GM04503 (cell line): Measurements from ENCODE around the gene PRRT2.

Source experiments
- DNase-seq: peaks from one replicate; pipeline ENCODE4 v3.0.0-alpha.2; 2012; ENCODE audit warnings: low read depth

The PRRT2 gene

GRCh38 chr16:29811170-29811895 lies 660 bp upstream of the PRRT2 start:
- peak; percentile 89 for DNase-seq

GRCh38 chr16:29812754-29813643 lies 1.0 kb downstream of the PRRT2 start:
- no peak for DNase-seq

GRCh38 chr16:29813644-29814562 lies 1.9 kb downstream of the PRRT2 start:
- DNase-seq: no peak

GRCh38 chr16:29814592-29814991 lies 2.6 kb downstream of the PRRT2 start:
- no peak for DNase-seq

GRCh38 chr16:29815032-29815721 lies 3.2 kb downstream of the PRRT2 start:
- DNase-seq: no peak

- DNase-seq: peak; percentile 94
These were observed 4.0 kb downstream of the PRRT2 start, which contains the start of gene PAGR1 for GRCh38 chr16:29815793-29816693. Gene PAGR1 (plus strand): TSS chr16:29816152. CDS start chr16:29816526, 374 bp downstream.

- DNase-seq: no peak
These were observed 4.9 kb downstream of the PRRT2 start for GRCh38 chr16:29816694-29817441.

- DNase-seq: no peak
These were observed 6.1 kb downstream of the PRRT2 start for GRCh38 chr16:29818082-29818481.

- no peak for DNase-seq
These were observed 7.5 kb downstream of the PRRT2 start for GRCh38 chr16:29819506-29819905.

- no peak for DNase-seq
These were observed 8.3 kb downstream of the PRRT2 start, which contains the start of gene MVP for GRCh38 chr16:29820271-29820701. Gene MVP (plus strand): TSS chr16:29820462. CDS start chr16:29830550, 10,088 bp downstream.

GRCh38 chr16:29820730-29821642 lies 9.0 kb downstream of the PRRT2 start:
- DNase-seq: no peak

GRCh38 chr16:29821643-29822115 lies 9.7 kb downstream of the PRRT2 start:
- DNase-seq: no peak

GRCh38 chr16:29824589-29825144 lies 12.7 kb downstream of the PRRT2 start:
- DNase-seq: no peak

- peak; percentile 71 for DNase-seq
These were observed 13.4 kb downstream of the PRRT2 start for GRCh38 chr16:29825145-29826044.

- no peak for DNase-seq
These were observed 14.3 kb downstream of the PRRT2 start for GRCh38 chr16:29826342-29826695.

GRCh38 chr16:29830774-29831173 lies 18.8 kb downstream of the PRRT2 start:
- DNase-seq: no peak

GRCh38 chr16:29831490-29831889 lies 19.5 kb downstream of the PRRT2 start:
- DNase-seq: no peak
